Keratinocyte (primary cell): ENCODE data around the gene MARVELD1.

Experiments
- EZH2 ChIP-seq: IDR thresholded peaks from one replicate; pipeline ENCODE4 v1.6.1; 2012; ENCODE audit warnings: inconsistent platforms, mild to moderate bottlenecking, low read length, moderate library complexity
- TF ChIP-seq, protein P1 (sequence below), 3 experiments: IDR thresholded peaks in 1 of 3; conservative IDR thresholded peaks in 1 of 3; optimal IDR thresholded peaks in 1 of 3; 2 replicates in 2 of 3; 3 replicates in 1 of 3; pipeline versions ENCODE3 to v1.5.1; 2011; ENCODE audit warnings: low read length in 3 of 3, mild to moderate bottlenecking in 3 of 3, moderate library complexity in 2 of 3, control low read depth in 1 of 3, inconsistent platforms in 1 of 3; ENCODE audit not compliant: insufficient read depth in 2 of 3; ENCODE audit errors: extremely low read depth in 1 of 3

DNA sequence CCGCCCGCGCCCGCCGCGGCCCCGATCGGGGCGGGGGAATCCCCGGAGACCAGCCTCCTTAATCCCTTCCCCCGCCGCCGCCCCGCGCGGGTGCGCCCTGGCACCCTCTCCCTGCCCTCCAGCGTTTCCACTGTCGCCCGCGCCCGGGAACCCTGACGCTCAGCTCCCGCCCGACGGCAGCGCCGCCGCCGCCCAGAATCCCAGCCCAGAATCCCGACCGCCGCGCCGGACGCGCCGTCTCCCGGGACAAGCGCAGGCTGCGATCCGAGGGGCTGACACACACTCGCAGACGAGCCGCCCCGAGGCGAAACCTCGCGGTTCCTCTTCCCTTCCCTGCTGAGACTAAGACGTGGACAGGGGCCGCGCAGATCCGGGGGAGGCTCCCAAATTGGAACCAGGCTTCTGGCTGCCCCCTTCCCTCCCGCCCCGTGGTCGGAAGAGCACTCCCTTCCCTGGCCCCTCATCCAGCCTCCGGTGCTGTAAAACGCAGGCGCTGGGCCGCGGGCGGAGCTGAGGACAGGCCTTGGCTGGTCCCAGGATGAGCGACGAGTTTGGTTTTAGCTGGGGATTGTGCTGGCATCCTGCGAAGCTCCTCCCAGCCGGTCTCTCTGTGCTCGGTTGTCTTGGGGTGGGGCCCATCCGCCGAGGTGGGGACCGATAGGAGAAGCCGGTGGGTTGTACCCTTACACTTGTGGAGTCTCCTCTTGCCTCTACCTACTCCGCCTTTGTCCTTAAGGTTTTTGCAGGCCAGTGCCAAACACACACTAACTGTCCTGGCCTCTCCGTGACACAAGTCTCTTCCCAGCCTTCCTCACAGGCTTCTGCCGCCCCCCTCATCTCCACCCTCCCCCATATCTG lies 1.1 kb downstream of the MARVELD1 start:
- TF ChIP-seq, protein P1, sequence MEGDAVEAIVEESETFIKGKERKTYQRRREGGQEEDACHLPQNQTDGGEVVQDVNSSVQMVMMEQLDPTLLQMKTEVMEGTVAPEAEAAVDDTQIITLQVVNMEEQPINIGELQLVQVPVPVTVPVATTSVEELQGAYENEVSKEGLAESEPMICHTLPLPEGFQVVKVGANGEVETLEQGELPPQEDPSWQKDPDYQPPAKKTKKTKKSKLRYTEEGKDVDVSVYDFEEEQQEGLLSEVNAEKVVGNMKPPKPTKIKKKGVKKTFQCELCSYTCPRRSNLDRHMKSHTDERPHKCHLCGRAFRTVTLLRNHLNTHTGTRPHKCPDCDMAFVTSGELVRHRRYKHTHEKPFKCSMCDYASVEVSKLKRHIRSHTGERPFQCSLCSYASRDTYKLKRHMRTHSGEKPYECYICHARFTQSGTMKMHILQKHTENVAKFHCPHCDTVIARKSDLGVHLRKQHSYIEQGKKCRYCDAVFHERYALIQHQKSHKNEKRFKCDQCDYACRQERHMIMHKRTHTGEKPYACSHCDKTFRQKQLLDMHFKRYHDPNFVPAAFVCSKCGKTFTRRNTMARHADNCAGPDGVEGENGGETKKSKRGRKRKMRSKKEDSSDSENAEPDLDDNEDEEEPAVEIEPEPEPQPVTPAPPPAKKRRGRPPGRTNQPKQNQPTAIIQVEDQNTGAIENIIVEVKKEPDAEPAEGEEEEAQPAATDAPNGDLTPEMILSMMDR (optimal IDR thresholded peaks at IDR 0.05 in 1 of 3, IDR thresholded peaks at IDR 0.05 in 1 of 3, conservative IDR thresholded peaks at IDR 0.05 in 1 of 3; ENCODE audit: extremely low read depth in 1 of 3, insufficient read depth in 2 of 3, low read length in 3 of 3), result no peak
- TF ChIP-seq EZH2, result no peak
